Measurements from ENCODE around the gene KHDC4. TPM values are rescaled to one million over a fixed set of nuclear protein-coding genes. Genes with fewer than 3 reads are reported as not detected.

The KHDC4 gene
- total and polyA plus RNA-seq, 7 donors, result 6.6 to 67.6 (median 33.5) TPM

GRCh38 chr1:155919801-155920200 is 14.4 kb downstream of the KHDC4 start:
- Histone ChIP-seq H3K27ac (no peak overlapping the region), H3K27me3 (no peaks in the 10 kb centered on the region), H3K4me3 (no peak overlapping the region), H3K4me1 (no peaks in the 10 kb centered on the region), H3K36me3 (peaks cover 63 to 100% (median 92%) of the 10 kb centered on the region in 4 donors), H3K9me3 (no peaks in the 10 kb centered on the region)
- DNase-seq, result no peak
- intact Hi-C loops (cut with DNase I), result no loop called here
- no peak for TF ChIP-seq EP300 (IDR thresholded peaks at IDR 0.05)
- no peak for TF ChIP-seq POLR2A (IDR thresholded peaks at IDR 0.05)
- TF ChIP-seq POLR2AphosphoS5 (IDR thresholded peaks at IDR 0.05), result no peak
- TF ChIP-seq CTCF (IDR thresholded peaks at IDR 0.05), result no peak
- 98% methylated on average over 2 of the region's 2 CpGs for WGBS, 2 donors

DNA sequence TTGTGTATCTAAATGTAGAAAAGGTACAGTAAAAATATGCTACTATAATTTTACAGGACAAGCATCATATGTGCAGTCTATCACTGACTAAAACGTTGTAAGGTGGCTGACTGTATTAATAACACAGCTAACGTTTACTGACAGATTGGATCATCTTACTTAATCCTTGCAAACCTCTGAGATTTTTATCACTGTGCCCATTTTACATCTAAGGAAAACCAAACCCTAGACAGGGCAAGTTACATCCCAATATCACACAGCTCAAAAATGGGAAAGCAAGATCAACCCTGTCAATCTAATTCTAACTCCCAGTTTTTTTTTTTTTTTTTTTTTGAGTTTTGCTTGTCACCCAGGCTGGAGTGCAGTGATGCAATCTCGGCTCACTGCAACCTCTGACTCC is 15.6 kb downstream of the KHDC4 start:
- no peaks in the 10 kb centered on the region for H3K4me1 ChIP-seq
- peaks cover 58 to 100% (median 89%) of the 10 kb centered on the region in 4 donors for H3K36me3 ChIP-seq
- H3K9me3 ChIP-seq, result no peaks in the 10 kb centered on the region
- intact Hi-C loops (cut with DNase I), result no loop called here
- no peaks in the 10 kb centered on the region for H3K27me3 ChIP-seq
- whole genome bisulfite sequencing, 2 donors, result 67 to 82% methylated on average over 3 of the region's 3 CpGs
- DNase-seq, result no peak
- H3K4me3 ChIP-seq, result no peak overlapping the region
- H3K27ac ChIP-seq, result no peak overlapping the region
- no peak for TF ChIP-seq POLR2AphosphoS5 (IDR thresholded peaks at IDR 0.05)
- no peak for TF ChIP-seq POLR2A (IDR thresholded peaks at IDR 0.05)
- TF ChIP-seq CTCF (IDR thresholded peaks at IDR 0.05), result no peak
- TF ChIP-seq EP300 (IDR thresholded peaks at IDR 0.05), result no peak

GRCh38 chr1:155913969-155914757 is 20.1 kb downstream of the KHDC4 start:
- Histone ChIP-seq H3K27me3 (no peaks in the 10 kb centered on the region), H3K36me3 (peaks cover 43 to 75% (median 56%) of the 10 kb centered on the region in 4 donors), H3K9me3 (no peaks in the 10 kb centered on the region), H3K4me1 (peaks cover 0 to 20% (median 17%) of the 10 kb centered on the region in 4 donors), H3K4me3 (no peak overlapping the region), H3K27ac (peak overlapping the region in 1 of 4 donors; percentile 59)
- DNase-seq, result no peak
- intact Hi-C loops (cut with DNase I), result no loop called here
- WGBS, 2 donors, result 63 to 81% methylated on average over 6 of the region's 6 CpGs
- TF ChIP-seq CTCF (IDR thresholded peaks at IDR 0.05) (no peak), POLR2AphosphoS5 (IDR thresholded peaks at IDR 0.05) (no peak), EP300 (IDR thresholded peaks at IDR 0.05) (no peak), POLR2A (IDR thresholded peaks at IDR 0.05) (no peak)

- no peak for DNase-seq
- WGBS, 2 donors, result 67 to 82% methylated on average over 11 of the region's 11 CpGs
- no peaks in the 10 kb centered on the region for H3K27me3 ChIP-seq
- TF ChIP-seq EP300 (IDR thresholded peaks at IDR 0.05) (no peak), CTCF (IDR thresholded peaks at IDR 0.05) (no peak), POLR2AphosphoS5 (IDR thresholded peaks at IDR 0.05) (no peak), POLR2A (IDR thresholded peaks at IDR 0.05) (no peak)
- no peaks in the 10 kb centered on the region for H3K9me3 ChIP-seq
- intact Hi-C loops (cut with DNase I), result no loop called here
- peaks cover 32 to 73% (median 49%) of the 10 kb centered on the region in 4 donors for H3K36me3 ChIP-seq
- H3K4me1 ChIP-seq, result peaks cover 0 to 22% (median 18%) of the 10 kb centered on the region in 4 donors
- peak overlapping the region; percentile 91 to 96 (median 92) for H3K27ac ChIP-seq
- H3K4me3 ChIP-seq, result no peak overlapping the region
Observed at GRCh38 chr1:155912056-155912536, 22.1 kb downstream of the KHDC4 start.
